Psoas muscle (tissue), 8 donors: ENCODE results near the gene MNT. TPM values are rescaled to one million over a fixed set of nuclear protein-coding genes. Genes with fewer than 3 reads are reported as not detected.

Experiments used
- ATAC-seq, 4 donors: fragments of 200-7000 bp; cut with Tn5 transposase; one replicate each; pipeline ENCODE4 v1.9.1; 2020; ENCODE audit warnings: moderate library complexity in 3 of 4, mild to moderate bottlenecking in 2 of 4
- DNase-seq, 2 donors: peaks; one replicate each; pipeline ENCODE4 v3.0.0-alpha.2; 2020
- H3K27ac ChIP-seq: fragments of 200-600 bp; one replicate; pipeline ENCODE4 v1.8.0; 2022
- H3K27me3 ChIP-seq, 3 donors: fragments of 200-600 bp in 1 of 3; one replicate each; pipeline versions ENCODE4 v1.6.1 to v1.8.0; 2013 to 2022; ENCODE audit warnings: low read length in 2 of 3, mild to moderate bottlenecking in 2 of 3, moderate library complexity in 1 of 3; ENCODE audit not compliant: insufficient read depth in 3 of 3
- H3K36me3 ChIP-seq, 2 donors: fragments of 200-600 bp in 1 of 2; one replicate each; pipeline versions ENCODE4 v1.6.1 to v1.8.0; 2013 to 2022; ENCODE audit warnings: low read depth in 1 of 2, mild to moderate bottlenecking in 1 of 2, moderate library complexity in 1 of 2; ENCODE audit not compliant: insufficient read depth in 1 of 2
- H3K4me1 ChIP-seq: fragments of 200-600 bp; one replicate; pipeline ENCODE4 v1.8.0; 2022
- H3K4me3 ChIP-seq: fragments of 200-600 bp; one replicate; pipeline ENCODE4 v1.8.0; 2022; ENCODE audit warnings: mild to moderate bottlenecking
- H3K9me3 ChIP-seq: fragments of 200-600 bp; one replicate; pipeline ENCODE4 v1.8.0; 2022
- WGBS, 3 donors: extraction: QIAGEN DNeasy Blood & Tissue Kit; methylation state at CpG; one replicate each; pipeline versions ENCODE4 v1.1.6 to v1.1.7; 2013; 5-methylcytosine and 5-hydroxymethylcytosine counted together
- intact Hi-C, 2 donors: fragments of 100-400 bp; cut with DNase I; formaldehyde crosslinking; loops; one replicate each; pipeline versions ENCODE4 v1.11.0 to v1.14.2; 2022
- polyA plus RNA-seq, 3 donors: library from polyadenylated mRNA; stranded (reverse); fragments of 200-250 nt; gene quantifications; one replicate each; pipeline ENCODE4 v1.2.3, GENCODE V29; 2013
- total RNA-seq, 4 donors: library from RNA; stranded (reverse); fragmentation: NEBNext Ultra II Directional in 2 of 4; extraction: Animal tissue kit (Norgen Biotek cat#: 25700) in 2 of 4; gene quantifications; one replicate each; pipeline versions ENCODE4 v1.2.1 to v1.2.4, GENCODE V29; 2021 to 2023
- TF ChIP-seq, protein P1 (sequence below): fragments of 200-600 bp; IDR thresholded peaks from one replicate; pipeline ENCODE4 v1.8.0; 2022; ENCODE audit warnings: antibody characterized with exemption
- donor health status: healthy with polysubstance abuse.
- donor health status: DM: no; HTN: no; CAD: no; lungs with moderate emphysema.
- donor health status: Bipolar disorder and iron deficiency.
- donor health status: healthy.
- donor health status: DM: yes; HTN: yes; CAD: no.
- donor health status: DM: no; HTN: no; CAD: no.
- donor health status: DM: no; HTN: no; CAD: no.
- donor health status: DM: yes; HTN: yes; CAD: no.

MNT gene
- total and polyA plus RNA-seq, 7 donors, result 2.5 to 11.7 (median 7.0) TPM

GRCh38 chr17:2374549-2375285 is 26.1 kb downstream of the MNT start:
- Histone ChIP-seq H3K36me3 (peaks cover 0 to 81% of the 10 kb centered on the region in 2 donors), H3K27ac (no peak overlapping the region), H3K27me3 (no peaks in the 10 kb centered on the region), H3K9me3 (no peaks in the 10 kb centered on the region), H3K4me1 (no peaks in the 10 kb centered on the region), H3K4me3 (no peak overlapping the region)
- ATAC-seq (peak in 3 of 4 donors; percentile 54 to 76 (median 73)), DNase-seq (no peak)
- intact Hi-C loops, result no loop called here
- WGBS, 3 donors, result 53 to 85% (median 63%) methylated on average over 11 of the region's 11 CpGs
- TF ChIP-seq, protein P1, sequence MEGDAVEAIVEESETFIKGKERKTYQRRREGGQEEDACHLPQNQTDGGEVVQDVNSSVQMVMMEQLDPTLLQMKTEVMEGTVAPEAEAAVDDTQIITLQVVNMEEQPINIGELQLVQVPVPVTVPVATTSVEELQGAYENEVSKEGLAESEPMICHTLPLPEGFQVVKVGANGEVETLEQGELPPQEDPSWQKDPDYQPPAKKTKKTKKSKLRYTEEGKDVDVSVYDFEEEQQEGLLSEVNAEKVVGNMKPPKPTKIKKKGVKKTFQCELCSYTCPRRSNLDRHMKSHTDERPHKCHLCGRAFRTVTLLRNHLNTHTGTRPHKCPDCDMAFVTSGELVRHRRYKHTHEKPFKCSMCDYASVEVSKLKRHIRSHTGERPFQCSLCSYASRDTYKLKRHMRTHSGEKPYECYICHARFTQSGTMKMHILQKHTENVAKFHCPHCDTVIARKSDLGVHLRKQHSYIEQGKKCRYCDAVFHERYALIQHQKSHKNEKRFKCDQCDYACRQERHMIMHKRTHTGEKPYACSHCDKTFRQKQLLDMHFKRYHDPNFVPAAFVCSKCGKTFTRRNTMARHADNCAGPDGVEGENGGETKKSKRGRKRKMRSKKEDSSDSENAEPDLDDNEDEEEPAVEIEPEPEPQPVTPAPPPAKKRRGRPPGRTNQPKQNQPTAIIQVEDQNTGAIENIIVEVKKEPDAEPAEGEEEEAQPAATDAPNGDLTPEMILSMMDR, result no peak

GRCh38 chr17:2373179-2373578 is 27.7 kb downstream of the MNT start:
- TF ChIP-seq, protein P1, result no peak
- H3K36me3 ChIP-seq, result peaks cover 0 to 68% of the 10 kb centered on the region in 2 donors
- no peaks in the 10 kb centered on the region for H3K4me1 ChIP-seq
- no peaks in the 10 kb centered on the region for H3K27me3 ChIP-seq
- intact Hi-C loops, result no loop called here
- ATAC-seq (no peak), DNase-seq (no peak)
- no peak overlapping the region for H3K27ac ChIP-seq
- H3K9me3 ChIP-seq, result no peaks in the 10 kb centered on the region
- WGBS, 3 donors, result 94 to 97% (median 94%) methylated on average over 17 to 18 of the region's 18 CpGs
- no peak overlapping the region for H3K4me3 ChIP-seq

- no peaks in the 10 kb centered on the region for H3K27me3 ChIP-seq
- ATAC-seq (no peak), DNase-seq (no peak)
- intact Hi-C loops, result no loop called here
- H3K4me3 ChIP-seq, result no peak overlapping the region
- TF ChIP-seq, protein P1, result no peak
- no peaks in the 10 kb centered on the region for H3K9me3 ChIP-seq
- no peaks in the 10 kb centered on the region for H3K4me1 ChIP-seq
- peaks cover 0 to 63% of the 10 kb centered on the region in 2 donors for H3K36me3 ChIP-seq
- H3K27ac ChIP-seq, result no peak overlapping the region
- WGBS, 3 donors, result 91 to 92% (median 92%) methylated on average over 14 to 16 of the region's 16 CpGs
Observed at GRCh38 chr17:2372681-2373080, 28.2 kb downstream of the MNT start.

DNA sequence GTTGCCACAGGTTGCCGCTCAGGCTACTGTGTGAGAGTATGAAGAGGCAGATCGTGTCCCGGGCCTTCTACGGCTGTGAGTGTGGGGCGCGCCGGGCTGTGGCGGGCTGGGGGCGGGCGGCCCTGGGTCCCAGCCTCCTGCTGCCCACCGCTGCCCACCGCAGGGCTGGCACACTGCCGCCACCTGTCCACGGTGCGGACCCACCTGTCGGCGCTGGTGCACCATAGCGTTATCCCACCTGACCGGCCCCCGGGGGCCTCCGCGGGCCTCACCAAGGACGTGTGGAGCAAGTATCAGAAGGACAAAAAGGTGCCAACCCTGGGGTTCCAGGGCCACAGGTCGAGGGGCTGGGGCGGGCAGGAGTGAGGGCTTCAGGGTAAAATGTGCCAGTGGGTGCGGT is 28.7 kb downstream of the MNT start:
- peaks cover 0 to 63% of the 10 kb centered on the region in 2 donors for H3K36me3 ChIP-seq
- WGBS, 3 donors, result 94 to 95% (median 95%) methylated on average over 25 to 26 of the region's 26 CpGs
- ATAC-seq, result no peak

More for the DNA sequence above, 28.7 kb downstream of the MNT start:
- no peaks in the 10 kb centered on the region for H3K27me3 ChIP-seq
- H3K4me1 ChIP-seq, result no peaks in the 10 kb centered on the region
- TF ChIP-seq, protein P1, result no peak
- H3K4me3 ChIP-seq, result no peak overlapping the region
- no peak for DNase-seq
- no peak overlapping the region for H3K27ac ChIP-seq
- intact Hi-C loops, result no loop called here
- no peaks in the 10 kb centered on the region for H3K9me3 ChIP-seq
